GM12874 (cell line): ENCODE results near the gene ATAD3B.

Experiments used
- CTCF ChIP-seq: IDR thresholded peaks from 2 replicates; pipeline ENCODE4 v1.5.1; 2011; ENCODE audit warnings: low read depth, mild to moderate bottlenecking, control low read depth, low read length, moderate library complexity; ENCODE audit not compliant: insufficient read depth

The ATAD3B gene

GRCh38 chr1:1430992-1431844 is 40.3 kb upstream of the ATAD3B start:
- TF ChIP-seq CTCF: no peak

- TF ChIP-seq CTCF: no peak
Observed at GRCh38 chr1:1431845-1432273, 39.7 kb upstream of the ATAD3B start.

GRCh38 chr1:1432274-1432950 is 39.2 kb upstream of the ATAD3B start:
- TF ChIP-seq CTCF: no peak

- TF ChIP-seq CTCF: no peak
Observed at GRCh38 chr1:1432951-1433803, 38.4 kb upstream of the ATAD3B start.

- TF ChIP-seq CTCF: no peak
Observed at GRCh38 chr1:1433804-1434130, 37.8 kb upstream of the ATAD3B start.

- no peak for TF ChIP-seq CTCF
Observed at GRCh38 chr1:1434131-1434823, 37.3 kb upstream of the ATAD3B start.

- TF ChIP-seq CTCF: no peak
Observed at GRCh38 chr1:1434824-1435105, 36.8 kb upstream of the ATAD3B start.
